Suppressor macrophage (primary cell): ENCODE results near the gene DUSP11.
A peak's percentile ranks its signal among the peaks of the same experiment; 100 is the strongest.

ENCODE experiments used
- DNase-seq, 4 experiments: peaks; one replicate each; pipeline ENCODE4 v3.0.0-alpha.2; 2020 to 2022

The DUSP11 gene

DNA sequence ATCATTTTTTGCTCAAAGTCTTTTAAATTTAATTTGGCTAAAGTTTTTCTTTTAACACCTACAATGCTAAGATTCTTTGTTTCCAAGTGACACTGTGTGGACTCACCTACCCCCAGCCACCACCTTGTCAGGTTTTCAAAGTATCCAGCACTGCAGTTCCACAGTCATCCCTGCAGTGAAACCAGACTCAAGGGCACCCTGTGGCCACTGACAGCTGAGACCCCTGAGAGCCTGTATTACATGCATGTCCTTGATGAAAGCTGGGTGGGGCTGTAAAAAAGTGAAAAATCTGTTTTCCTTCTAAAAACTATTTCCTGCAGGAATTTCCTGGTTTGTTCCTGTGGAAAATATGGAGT is 62.7 kb downstream of the DUSP11 start:
- DNase-seq: no peak

DNA sequence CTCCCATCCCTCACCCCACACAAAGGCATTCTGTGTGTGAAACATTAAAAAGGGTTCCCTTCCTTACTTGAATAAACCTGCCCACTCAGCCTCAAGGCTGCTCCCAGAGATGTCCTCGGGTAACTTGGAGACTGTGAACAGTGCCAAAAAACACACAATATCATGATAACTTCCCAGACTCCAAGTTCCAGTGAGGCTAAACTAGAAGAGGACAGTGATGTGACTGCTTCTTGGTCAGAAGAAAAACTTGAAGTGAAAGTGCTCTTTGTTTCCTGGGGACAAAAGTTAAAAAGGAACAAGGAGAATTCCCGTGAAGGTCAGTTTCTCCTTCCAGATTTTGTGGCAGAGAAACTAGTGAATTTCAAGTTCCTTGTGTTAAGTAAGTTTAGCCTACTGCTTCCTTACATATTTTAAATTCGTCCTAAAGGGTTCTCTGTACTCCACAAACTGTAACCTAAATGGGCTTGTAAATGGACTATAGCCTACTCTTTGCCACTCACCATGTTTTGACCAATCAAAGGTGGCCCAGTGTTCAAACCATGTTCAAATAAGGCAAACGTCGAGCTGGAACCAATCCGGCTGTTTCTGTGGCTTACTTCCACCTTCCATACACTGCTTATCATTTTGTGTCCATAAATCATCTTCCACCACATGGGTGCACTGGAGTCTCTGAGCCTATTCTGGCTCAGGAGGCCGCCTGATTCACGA is 63.2 kb downstream of the DUSP11 start:
- peak; percentile 69 to 87 (median 84) for DNase-seq

DNA sequence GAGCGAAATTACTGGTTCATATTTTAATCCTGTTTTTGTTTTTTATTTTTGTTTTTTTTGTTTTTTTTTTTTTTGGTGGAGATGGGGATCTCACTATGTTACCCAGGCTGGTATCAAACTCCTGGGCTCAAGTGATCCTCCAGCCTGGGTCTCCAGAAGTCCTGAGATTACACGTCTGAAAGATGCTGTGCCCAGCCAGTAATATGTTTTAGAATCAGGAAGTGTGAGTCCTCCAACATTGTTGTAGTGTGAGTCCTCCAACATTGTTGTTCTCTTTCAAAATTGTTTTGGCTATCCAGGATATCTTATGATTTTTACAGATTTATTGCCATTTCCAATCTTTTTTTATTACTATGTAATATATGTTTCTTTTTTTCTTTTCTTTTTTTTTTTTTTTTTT is 65.8 kb downstream of the DUSP11 start:
- DNase-seq: no peak
